Activated CD4-positive, alpha-beta T cell treated with anti-CD3 and anti-CD28 coated beads for 1 hour (primary cell): ENCODE measurements around the gene TSFM.
"Not testable (repeated sequence)": the region's sequence is repeated elsewhere in the genome, so short reads cannot be mapped to it uniquely, and the experiment has no call there.

ENCODE experiments used
- DNase-seq: peaks from one replicate; pipeline ENCODE4 v3.0.0-alpha.2; 2020

TSFM gene

DNA sequence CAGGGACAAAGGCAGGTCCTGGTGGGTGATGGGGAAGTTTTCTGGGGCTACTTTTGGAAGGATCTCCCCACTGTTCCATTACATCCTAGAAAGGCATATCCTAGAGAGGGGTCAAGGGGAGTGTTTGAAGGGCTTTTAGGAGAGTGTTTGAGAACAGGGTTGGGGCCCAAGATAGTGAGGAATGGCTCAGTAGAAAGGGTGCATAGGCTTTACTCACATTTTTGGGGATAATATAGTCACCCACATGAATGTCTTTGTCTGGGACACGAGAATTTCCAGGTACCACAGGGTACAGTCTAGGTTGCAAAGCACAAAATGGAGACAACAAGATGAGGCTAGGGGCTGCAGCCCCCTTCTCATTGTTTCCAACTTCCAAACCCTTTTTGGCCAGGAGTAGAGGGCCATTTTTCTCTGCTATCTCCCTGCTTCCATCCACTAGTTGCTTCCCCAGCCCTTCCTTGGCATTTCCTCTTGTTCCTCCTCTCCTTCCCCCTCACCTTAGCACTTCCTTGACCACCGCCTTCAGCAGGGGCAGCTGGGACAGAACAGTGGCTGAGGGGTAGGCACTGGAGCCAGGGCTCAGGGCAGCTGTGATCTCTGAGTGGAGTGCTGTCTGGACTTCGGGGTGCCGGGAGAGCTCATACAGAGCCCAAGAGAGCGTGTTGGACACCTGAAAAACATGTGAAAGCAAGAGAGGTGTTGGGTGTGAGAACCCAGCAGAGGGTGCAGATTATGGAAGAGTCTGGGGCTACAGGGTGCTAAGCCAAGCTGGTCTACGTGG is 18.5 kb upstream of the TSFM start:
- no peak for DNase-seq

DNA sequence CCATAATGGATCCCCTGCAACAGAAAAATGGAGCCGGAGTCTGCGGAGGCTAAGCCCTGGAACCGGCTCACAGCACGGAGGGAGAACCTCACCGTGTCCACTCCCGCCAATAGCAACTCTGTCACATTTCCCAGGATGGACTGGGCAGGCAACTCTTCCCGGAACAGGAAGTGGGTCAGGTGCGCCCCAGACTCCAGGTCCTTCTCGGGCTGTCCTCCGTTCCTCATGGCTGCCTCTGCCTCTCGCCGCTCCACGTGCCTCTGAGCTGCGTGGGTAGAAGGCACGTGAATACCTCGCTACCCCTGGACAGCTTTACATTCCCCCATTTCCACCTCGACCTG is 18.0 kb upstream of the TSFM start:
- no peak for DNase-seq

DNA sequence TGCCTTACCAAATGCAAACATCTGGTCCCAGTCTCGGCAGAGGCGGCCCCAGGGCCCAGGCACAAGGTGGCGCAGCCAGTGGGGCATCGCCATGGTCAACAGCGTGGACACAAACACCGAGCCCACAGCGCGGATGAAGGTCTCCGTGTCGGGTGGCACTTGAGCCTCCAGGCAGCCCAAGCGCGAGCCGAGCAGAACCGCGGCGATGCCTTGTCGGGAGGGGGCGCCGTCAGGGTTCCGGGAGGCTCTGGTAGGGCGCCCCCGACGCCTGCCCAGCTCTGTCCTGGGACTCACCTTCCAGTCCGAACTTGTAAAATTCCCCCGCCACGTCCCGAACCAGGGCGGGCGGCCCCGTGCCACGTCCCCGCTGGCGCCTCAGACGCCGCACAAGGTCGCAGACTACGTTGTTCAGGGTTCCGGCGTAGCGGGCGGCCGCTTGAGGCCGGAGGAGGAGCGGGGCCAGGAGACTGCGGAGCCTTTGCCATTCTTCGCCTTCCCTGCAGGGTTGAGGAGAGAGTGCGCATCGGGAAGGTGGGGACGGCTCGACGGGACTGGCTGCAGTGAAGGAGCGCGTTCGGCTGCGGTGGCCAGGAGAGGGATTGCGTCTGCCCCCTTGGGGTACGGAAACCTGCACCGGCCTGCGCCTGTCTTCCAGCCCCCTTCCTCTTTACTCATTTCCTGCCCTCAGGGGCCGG is 17.4 kb upstream of the TSFM start:
- DNase-seq, result peak; percentile 31

DNA sequence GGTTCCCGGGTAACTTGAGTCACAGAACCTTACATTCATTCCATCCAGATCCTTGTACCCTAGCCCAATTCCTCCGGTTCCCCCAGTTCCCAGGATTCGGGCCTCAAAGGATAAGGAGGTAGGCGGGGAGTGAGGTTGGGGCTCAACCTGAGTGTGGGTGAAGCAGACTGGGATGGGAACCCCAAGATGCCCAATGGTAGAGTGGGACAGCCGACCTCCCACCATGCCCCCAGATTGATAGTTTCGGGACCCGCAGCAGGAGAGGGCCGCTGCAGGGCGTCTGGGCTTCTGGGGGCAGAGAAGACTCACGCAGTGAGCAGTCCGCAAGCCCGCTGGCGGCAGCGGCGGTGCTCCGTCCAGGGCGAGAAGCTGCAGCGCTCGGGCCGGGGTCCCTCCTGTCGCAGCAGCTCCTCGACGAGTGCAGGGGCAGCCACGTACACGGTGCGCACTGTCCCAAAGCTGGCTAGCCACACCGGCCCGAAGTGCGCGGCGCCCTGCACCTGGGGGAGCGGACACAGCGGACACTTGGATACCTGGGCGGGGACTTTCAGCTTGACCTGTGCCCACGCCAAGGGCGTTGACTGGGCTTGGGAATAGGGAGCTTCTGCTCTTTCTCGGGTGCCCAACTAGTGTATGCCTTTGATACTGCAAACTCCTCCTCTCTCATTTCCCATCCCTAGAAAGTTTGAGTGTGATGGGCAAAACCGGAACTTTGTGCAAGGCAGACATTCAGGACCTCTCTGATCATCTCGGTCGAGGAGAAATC is 16.7 kb upstream of the TSFM start:
- no peak for DNase-seq

DNA sequence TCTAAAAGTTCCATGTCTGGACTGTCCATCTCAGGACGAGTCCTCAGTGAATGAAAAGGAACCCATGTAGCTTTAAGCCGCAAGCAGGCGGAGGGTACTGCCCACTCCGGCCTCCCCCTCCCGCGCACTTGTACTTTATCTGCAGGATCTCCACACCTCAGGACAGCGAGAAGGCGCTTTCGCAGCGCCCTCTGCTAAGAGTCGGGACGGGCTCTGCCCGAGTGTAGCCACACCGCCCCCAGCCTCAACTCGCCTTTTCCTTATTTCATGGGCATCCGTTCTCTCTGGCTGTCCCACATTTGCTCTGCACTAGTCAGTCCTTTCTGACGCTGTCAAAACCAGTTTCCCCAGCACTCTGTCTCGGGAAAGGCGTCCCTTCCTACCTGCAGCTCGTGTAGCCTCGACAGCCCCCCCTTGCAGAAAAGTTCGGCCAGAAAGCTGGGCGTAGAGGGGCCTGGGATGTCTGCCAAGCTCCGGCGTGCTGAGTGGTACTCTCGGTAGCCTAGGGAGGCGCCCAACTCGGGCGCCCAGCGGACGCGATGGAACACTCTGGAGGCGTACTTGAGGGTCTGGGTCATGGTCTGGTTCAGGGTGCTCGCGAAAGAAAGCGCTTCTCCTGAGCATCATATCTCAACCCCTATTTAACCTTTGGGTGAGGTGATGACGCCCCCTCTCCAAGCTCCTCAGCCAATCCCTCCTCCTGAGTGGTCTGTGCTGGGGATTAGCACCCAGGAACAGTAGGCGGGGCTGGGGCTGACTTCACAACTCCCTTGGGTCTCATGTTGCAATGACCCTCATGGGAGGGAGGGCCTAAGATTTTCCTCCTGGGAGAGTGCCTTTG is 15.9 kb upstream of the TSFM start, which contains the start of gene CYP27B1:
Gene CYP27B1, minus strand, starts transcription at position 615 of the 841 bp plus-strand sequence. Its CDS starts 37 bp downstream, at position 578.
- no peak for DNase-seq

DNA sequence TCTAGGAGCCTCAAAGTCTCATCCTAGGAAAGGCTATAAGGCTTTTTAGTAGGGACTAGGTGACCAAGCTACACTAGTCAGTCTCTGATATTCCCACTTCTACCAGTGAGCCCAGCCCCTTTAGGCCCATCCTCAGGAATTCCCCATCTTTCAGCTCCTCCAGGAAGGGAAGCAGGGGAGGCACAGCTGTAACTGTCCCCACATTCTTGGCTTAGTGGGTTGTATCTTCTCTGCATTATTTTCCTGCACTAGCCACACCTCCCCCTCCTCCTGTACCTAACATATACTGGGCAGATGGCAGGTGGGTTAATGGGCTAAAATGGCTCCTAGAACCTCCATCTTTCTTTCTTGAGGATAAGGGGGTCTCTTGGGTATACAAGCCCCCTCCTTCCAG is 15.3 kb upstream of the TSFM start:
- no peak for DNase-seq

DNA sequence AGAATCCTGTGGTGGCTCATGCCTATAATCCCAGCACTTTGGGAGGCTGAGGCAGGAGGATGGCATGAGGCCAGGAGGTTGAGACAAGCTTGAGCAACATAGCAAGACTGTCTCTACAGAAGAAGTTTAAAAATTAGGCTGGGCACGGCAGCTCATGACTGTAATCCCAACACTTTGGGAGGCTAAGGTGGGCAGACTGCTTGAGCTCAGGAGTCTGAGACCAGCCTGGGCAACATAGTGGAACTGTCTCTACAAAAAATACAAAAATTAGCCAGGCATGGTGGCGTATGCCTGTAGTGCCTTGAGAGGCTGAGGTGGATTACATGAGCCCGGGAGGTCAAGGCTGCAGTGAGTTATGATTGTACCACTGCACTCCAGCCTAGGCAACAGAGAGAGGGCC is 14.7 kb upstream of the TSFM start:
- no peak for DNase-seq

DNA sequence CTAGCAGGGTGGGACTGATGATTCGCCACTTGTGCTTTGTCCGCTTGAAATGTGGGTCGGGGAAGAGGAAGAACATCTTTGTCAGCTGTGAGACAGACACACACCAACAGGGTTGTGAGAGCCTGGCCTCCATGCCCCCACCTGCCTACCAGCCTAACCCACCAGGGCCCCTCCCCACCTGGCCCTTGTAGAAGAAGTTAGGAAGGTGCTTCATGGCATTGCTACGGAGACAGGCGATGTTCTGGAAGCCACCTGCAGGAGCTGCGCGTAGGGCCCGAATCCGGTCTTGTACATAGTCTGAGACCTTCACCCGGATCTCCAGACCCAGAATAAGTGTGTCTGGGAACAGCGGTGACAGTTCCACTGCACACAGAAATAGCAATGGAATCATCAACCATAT is 13.0 kb upstream of the TSFM start:
- no peak for DNase-seq

DNA sequence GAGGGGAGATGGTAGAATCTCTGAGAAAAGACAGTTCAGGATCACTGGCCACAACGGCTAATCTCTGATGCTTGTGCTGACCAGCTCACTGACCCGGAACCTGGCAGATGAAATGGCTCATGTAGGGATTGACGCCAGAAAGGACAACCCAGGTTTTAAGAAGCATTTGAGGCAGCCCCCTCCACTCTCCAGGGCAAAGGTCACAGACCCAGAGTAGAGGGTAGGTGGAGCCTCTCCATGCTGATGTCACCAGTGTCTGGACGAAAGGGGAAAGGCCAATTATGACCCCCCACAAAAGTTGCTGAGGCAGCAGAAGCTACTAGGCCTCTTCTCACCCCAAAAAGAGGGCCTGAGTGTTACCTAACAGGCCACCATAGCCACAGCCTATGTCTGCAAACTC is 11.9 kb upstream of the TSFM start:
- DNase-seq, result no peak

DNA sequence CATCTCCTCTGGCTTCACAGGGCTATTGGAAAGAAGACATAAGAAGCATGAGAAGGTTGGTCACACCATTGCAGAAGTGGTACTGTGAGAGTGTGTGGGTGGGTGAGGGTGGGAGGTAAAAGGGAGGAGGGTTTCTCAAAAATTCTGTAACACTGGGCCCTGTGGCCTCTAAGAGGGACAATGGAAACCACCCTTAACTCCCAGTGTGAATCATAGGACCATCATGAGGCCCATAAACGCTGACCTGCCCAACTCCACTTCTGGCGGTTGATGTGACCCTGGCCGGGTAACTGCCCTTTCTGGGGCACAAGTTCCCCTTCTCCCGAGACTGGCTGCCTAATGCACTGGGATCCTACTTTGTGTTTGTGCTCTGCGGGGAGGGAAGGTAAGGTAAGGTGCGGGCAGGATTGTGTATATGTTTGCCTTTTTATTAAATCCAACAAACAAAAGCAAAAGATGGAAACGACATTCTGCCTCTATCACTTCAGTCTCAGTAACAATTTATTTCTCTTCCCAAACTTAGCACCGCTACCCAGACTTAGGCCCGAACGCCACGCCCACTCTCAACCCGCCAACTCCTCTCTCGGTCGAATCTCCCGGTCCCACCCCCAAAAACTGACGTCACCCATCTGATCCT is 11.2 kb upstream of the TSFM start:
- DNase-seq, result peak; percentile 67

DNA sequence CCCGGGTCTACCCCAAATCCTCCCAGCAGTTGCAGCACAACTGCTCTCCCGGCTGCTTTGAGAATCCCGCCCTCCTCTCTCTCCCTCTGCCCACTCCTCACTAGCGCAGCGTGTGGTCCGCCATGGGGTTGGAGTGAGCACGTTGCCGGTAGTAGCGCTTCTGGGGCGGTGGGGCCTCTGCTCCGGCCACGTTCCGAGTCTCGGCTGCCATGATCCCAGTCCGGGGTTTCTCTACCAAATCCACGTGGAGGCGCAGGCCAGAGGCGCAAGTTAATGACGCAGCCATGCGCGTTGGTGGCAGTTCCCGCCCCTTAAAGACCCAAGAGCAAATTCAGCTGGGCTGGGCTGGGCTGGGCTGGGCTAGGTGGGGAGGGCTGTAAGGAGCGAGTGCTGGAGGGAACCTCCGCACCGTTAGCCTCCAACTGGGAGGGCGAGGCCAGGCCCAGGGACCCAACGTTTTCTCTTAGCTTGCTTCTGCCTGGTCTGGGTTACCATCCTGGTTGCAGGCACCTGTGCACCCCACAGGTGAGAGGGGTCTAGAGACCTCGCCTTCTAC is 10.6 kb upstream of the TSFM start, which contains the start of gene METTL1:
Gene METTL1, minus strand, starts transcription at position 233 of the 556 bp plus-strand sequence. Its CDS starts 22 bp downstream, at position 211.
- DNase-seq, result peak; percentile 81

DNA sequence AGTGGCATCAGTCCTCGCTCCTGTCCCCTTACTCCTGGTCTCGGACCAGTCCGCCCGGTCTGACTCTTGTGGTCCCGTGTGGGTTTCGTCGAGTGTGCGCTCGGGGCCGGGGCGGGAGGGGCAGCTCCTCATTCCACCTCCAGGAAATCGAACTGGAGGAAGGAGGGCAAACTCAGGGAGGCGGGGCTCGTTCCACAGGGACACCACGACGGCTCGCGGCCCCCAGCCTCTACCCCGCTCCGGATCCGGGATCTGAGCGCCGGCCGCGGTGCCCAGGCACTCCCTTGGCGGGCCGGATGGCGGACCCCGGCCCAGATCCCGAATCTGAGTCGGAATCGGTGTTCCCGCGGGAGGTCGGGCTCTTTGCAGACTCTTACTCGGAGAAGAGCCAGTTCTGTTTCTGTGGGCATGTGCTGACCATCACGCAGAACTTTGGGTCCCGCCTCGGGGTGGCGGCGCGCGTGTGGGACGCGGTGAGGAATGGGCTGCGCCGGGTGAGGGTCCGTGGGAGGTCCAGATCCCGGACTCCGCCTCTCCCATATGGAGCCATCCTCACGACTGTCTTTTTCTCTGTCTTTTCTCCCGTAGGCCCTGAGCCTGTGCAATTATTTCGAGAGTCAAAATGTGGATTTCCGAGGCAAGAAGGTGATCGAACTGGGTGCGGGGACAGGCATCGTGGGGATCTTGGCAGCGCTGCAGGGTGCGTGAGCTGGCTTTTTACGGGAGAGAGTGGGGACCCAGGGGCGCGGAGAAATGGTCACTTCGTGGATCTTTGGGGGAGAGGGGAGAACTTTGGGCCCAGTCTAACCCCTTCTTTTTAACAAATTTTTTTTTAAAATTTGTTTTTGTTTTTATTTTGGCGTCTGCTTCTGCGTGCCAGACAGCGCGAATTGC is 9.9 kb upstream of the TSFM start, which contains the start of gene EEF1AKMT3:
Gene EEF1AKMT3, plus strand, starts transcription at position 186 of the 894 bp plus-strand sequence. Its CDS starts 111 bp downstream, at position 297.
- no peak for DNase-seq

DNA sequence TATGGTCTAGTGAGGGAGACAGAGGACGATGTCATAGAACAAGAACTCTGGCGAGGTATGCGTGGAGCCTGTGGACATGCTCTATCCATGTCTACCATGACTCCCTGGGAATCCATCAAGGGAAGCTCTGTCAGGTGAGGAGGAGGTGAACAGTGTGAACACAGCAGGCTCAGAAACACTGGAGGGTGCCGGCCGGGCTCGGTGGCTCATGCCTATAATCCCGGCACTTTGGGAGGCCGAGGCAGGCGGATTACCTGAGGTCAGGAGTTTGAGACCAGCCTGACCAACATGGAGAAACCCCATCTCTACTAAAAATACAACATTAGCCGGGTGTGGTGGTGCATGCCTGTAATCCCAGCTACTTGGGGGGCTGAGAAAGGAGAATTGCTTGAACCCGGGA is 8.0 kb upstream of the TSFM start:
- not testable (repeated sequence) for DNase-seq

DNA sequence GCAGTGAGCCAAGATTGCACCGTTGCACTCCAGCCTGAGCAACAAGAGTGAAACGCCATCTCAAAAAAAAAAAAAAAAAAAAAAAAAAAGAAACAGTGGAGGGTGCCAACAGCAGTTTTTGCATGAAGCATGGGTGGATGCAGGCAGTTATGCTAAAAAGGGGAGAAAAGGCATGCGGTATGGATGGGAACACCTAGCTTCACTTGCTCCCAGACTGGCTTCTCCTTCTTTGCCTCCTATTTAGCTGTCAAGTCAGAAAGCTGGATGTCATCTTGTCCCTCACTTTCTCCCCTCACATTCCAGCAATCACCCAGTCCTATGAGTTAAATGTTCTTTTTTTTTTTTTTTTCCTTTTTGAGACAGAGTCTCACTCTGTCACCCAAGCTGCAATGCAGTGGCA is 7.5 kb upstream of the TSFM start:
- DNase-seq, result no peak

DNA sequence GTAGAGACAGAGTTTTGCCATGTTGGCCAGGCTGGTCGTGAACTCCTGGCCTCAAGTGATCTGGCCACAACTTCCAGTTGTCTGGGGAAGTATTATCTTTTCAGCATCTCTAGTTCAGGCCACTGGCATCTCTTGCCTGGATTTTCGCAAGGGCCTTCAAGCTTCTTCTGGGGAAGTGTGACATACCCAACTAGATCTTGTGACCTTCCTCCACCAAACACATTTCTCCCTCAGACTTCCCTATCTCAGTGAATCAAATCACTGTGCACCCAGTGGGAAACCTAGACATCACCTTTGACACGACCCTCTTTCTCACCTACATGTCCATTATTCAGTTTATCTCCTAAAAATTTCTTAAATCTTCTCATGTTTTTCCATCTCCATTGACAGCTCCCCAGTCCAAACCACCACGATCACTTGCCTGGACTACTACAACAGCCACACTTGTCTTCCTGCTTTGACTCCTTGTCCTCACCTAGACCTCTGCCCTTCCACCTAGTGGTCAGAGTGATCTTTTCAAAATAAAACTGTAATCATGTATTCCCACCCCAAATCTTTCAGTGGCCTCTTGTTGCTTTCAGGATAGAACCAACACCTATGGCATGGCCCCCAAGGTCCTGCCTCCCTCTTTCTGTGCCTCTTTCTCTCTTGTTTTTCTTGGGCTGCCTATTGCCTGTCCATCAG is 6.9 kb upstream of the TSFM start:
- no peak for DNase-seq

DNA sequence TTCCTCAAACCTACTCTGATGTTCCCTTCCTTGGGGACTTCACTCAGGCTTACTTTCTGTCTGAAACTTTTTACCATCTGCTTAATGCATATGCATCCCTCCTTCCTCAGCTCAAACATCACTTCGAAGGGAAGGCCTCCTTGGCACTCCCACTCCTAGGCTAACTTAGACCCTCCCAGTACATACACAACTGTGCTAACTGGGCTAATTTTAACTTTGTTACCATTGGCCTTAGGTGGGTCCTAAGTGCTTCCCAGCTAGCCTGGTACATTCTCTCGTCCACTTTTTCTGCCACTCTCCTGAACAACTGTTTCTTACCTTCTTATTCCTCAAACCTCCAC is 6.4 kb upstream of the TSFM start:
- DNase-seq, result no peak

DNA sequence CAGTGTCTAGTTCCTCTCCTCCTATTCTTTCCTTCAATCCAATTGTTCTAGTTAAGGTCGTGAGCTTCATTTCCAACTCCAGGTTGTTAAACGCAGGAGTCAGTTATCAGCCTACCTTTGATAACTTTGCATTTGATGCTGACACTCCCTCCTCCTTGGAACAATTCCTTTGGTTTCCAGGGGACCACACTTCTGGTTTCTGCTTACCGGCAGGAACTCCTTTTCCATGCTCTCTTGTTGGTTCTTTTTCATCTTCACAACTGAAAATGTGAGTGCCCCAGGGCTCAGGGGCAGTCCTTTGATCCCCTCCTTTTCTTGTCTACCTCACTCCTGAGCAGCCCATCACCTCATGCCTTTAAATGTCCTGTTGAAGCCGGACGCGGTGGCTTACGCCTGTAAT is 5.2 kb upstream of the TSFM start:
- DNase-seq, result no peak

DNA sequence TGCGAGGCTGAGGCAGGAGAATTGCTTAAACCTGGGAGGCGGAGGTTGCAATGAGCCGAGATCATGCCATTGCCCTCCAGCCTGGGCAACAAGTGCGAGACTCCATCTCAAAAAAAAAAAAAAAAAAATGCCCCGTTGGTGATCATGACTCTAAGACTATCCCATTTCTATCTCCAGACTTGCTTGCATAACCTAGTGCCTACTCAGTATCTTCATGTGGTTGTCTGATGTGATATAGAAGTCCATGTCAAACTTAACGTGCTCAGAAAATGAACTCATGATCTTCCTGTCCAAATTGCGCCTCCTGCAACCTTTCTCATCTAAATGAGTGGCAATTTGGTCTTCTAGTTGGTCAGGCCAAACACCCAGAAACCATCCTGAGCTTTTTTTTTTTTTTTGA is 4.7 kb upstream of the TSFM start:
- DNase-seq, result no peak

DNA sequence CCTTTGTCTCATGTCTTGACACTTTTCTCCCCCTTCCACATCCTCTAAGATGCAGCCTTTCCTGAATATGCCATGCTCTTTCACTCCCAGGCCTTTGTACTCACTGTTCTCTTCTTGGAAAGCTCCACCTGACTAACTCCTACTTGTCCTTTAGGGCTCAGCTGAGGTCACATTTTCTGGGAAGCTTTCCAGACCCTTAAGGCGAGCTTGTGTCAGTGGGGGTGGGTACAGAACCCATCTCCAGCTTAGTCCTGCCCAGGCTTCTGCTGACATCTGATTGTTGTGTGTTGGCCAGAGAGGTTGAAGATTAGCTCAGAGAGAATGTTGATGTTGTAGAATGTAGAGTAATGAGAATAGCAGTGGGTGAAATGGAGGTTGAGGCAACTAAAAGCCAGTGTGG is 2.9 kb upstream of the TSFM start:
- DNase-seq, result no peak

DNA sequence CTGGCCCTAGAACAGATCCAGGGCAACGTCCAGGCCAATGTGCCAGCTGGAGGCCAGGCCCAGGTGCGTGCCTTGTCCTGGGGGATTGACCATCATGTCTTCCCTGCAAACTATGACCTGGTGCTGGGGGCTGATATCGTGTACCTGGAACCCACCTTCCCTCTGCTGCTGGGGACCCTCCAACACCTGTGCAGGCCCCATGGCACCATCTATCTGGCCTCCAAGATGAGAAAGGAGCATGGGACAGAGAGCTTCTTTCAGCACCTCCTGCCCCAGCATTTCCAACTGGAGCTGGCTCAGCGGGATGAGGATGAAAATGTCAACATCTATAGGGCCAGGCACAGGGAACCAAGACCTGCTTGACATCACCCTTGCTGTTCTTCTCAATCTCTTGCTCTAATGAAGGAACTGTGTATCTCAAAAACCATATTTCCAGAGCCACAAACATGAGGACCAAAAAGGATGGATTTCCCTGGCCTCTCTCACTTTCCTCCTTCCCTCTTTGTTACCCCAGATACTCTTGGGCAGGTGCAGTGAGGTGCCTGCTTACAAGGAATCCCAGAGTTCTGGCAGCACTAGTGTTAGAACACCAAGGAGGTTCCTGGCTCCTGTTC is 2.2 kb upstream of the TSFM start:
- no peak for DNase-seq
